Tibial nerve (tissue), 4 donors: Measurements from ENCODE around the gene GID4.

Experiments used
- CTCF ChIP-seq, 5 experiments: fragments of 200-600 bp in 3 of 5; fragments of 450-650 bp in 2 of 5; sonication (generic) in 3 of 5; IDR thresholded peaks; one replicate each; pipeline ENCODE4 v1.5.1; 2016 to 2019; ENCODE audit warnings: antibody characterized with exemption in 5 of 5, mild to moderate bottlenecking in 3 of 5, moderate library complexity in 2 of 5
- EP300 ChIP-seq, 2 donors: sonication (generic); formaldehyde crosslinking; IDR thresholded peaks; one replicate each; pipeline ENCODE4 v1.6.1; 2017; ENCODE audit warnings: antibody characterized with exemption in 2 of 2, mild to moderate bottlenecking in 1 of 2
- POLR2A ChIP-seq, 2 donors: fragments of 450-650 bp; IDR thresholded peaks; one replicate each; pipeline ENCODE4 v1.6.1; 2017; ENCODE audit warnings: antibody characterized with exemption in 2 of 2, mild to moderate bottlenecking in 2 of 2, moderate library complexity in 2 of 2

- TF ChIP-seq CTCF (IDR thresholded peaks at IDR 0.05) (no peak), POLR2A (IDR thresholded peaks at IDR 0.05) (no peak), EP300 (IDR thresholded peaks at IDR 0.05) (no peak)
Observed at GRCh38 chr17:18006495-18007239, 32.5 kb upstream of the GID4 start.
